Nephron progenitor cell (in vitro differentiated cells): ENCODE results near the gene GFOD1.
"Not testable (repeated sequence)": the region's sequence is repeated elsewhere in the genome, so short reads cannot be mapped to it uniquely, and the experiment has no call there.

Experiments used
- DNase-seq: peaks from one replicate; pipeline ENCODE4 v3.0.0; 2021
- H3K27ac Mint-ChIP-seq: 2 replicates; pipeline ENCODE4 v1.8.0; 2021; ENCODE audit warnings: mild to moderate bottlenecking, moderate library complexity, mixed read lengths
- H3K27me3 Mint-ChIP-seq: 2 replicates; pipeline ENCODE4 v1.8.0; 2021; ENCODE audit warnings: mild to moderate bottlenecking, low read depth, mixed read lengths; ENCODE audit not compliant: poor library complexity
- H3K36me3 Mint-ChIP-seq: 2 replicates; pipeline ENCODE4 v1.8.0; 2021; ENCODE audit warnings: low read depth, mixed read lengths
- H3K4me1 Mint-ChIP-seq: 2 replicates; pipeline ENCODE4 v1.8.0; 2021; ENCODE audit warnings: mixed read lengths
- H3K4me3 Mint-ChIP-seq: 2 replicates; pipeline ENCODE4 v1.8.0; 2021; ENCODE audit warnings: mild to moderate bottlenecking, moderate library complexity, mixed read lengths
- H3K9me3 Mint-ChIP-seq: 2 replicates; pipeline ENCODE4 v1.8.0; 2021; ENCODE audit warnings: mild to moderate bottlenecking, moderate library complexity, mixed read lengths
- CTCF ChIP-seq: fragments of 200-600 bp; sonication (generic); IDR thresholded peaks from 2 replicates; pipeline ENCODE4 v1.5.0; 2021; ENCODE audit warnings: antibody characterized with exemption

The GFOD1 gene

GRCh38 chr6:13436399-13437217 lies 50.8 kb downstream of the GFOD1 start:
- TF ChIP-seq CTCF = no peak
- Mint-ChIP-seq H3K36me3 (no peaks in the 10 kb centered on the region), H3K27me3 (peaks cover 7% of the 10 kb centered on the region), H3K4me1 (peaks cover 4% of the 10 kb centered on the region), H3K9me3 (peaks cover 5% of the 10 kb centered on the region), H3K4me3 (no peak overlapping the region), H3K27ac (no peak overlapping the region)
- no peak for DNase-seq

- no peaks in the 10 kb centered on the region for H3K36me3 Mint-ChIP-seq
- H3K4me1 Mint-ChIP-seq = peaks cover 9% of the 10 kb centered on the region
- TF ChIP-seq CTCF = no peak
- no peak overlapping the region for H3K4me3 Mint-ChIP-seq
- peaks cover 5% of the 10 kb centered on the region for H3K9me3 Mint-ChIP-seq
- DNase-seq = no peak
- H3K27me3 Mint-ChIP-seq = peaks cover 8% of the 10 kb centered on the region
- no peak overlapping the region for H3K27ac Mint-ChIP-seq
Measured at GRCh38 chr6:13435477-13436246, 51.7 kb downstream of the GFOD1 start.

- Mint-ChIP-seq H3K27ac (no peak overlapping the region), H3K4me1 (peaks cover 9% of the 10 kb centered on the region), H3K4me3 (no peak overlapping the region), H3K27me3 (peaks cover 10% of the 10 kb centered on the region), H3K36me3 (no peaks in the 10 kb centered on the region), H3K9me3 (peaks cover 5% of the 10 kb centered on the region)
- DNase-seq = no peak
- no peak for TF ChIP-seq CTCF
Measured at GRCh38 chr6:13434777-13435176, 52.6 kb downstream of the GFOD1 start.

- not testable (repeated sequence) for H3K27ac Mint-ChIP-seq
Measured at GRCh38 chr6:13434135-13434775, 53.1 kb downstream of the GFOD1 start.

GRCh38 chr6:13433709-13434121 lies 53.7 kb downstream of the GFOD1 start:
- Mint-ChIP-seq H3K9me3 (peaks cover 5% of the 10 kb centered on the region), H3K4me3 (no peak overlapping the region), H3K27ac (no peak overlapping the region), H3K36me3 (no peaks in the 10 kb centered on the region), H3K27me3 (peaks cover 13% of the 10 kb centered on the region), H3K4me1 (peaks cover 18% of the 10 kb centered on the region)
- no peak for TF ChIP-seq CTCF
- no peak for DNase-seq

More at GRCh38 chr6:13434135-13434775, 53.1 kb downstream of the GFOD1 start:
- H3K9me3 Mint-ChIP-seq, H3K36me3 Mint-ChIP-seq, H3K4me3 Mint-ChIP-seq, DNase-seq: not testable (repeated sequence)
- Mint-ChIP-seq H3K27me3 (peaks cover 13% of the 10 kb centered on the region), H3K4me1 (peaks cover 12% of the 10 kb centered on the region)

GRCh38 chr6:13432526-13433184 lies 54.7 kb downstream of the GFOD1 start:
- Mint-ChIP-seq H3K4me3 (no peak overlapping the region), H3K27ac (no peak overlapping the region), H3K27me3 (peaks cover 13% of the 10 kb centered on the region), H3K36me3 (no peaks in the 10 kb centered on the region), H3K4me1 (peaks cover 28% of the 10 kb centered on the region), H3K9me3 (peaks cover 5% of the 10 kb centered on the region)
- no peak for TF ChIP-seq CTCF
- no peak for DNase-seq
